VCaP (cell line): ENCODE results near the gene MED31.
"Not testable (repeated sequence)": the region's sequence is repeated elsewhere in the genome, so short reads cannot be mapped to it uniquely, and the experiment has no call there.

Source experiments
- H3K27ac ChIP-seq: fragments of 450-650 bp; 2 replicates; pipeline ENCODE4 v1.5.1; 2017
- CTCF ChIP-seq: fragments of 450-650 bp; conservative IDR thresholded peaks from 2 replicates; pipeline ENCODE4 v1.5.1; 2017; ENCODE audit warnings: mild to moderate bottlenecking, moderate library complexity

The MED31 gene

GRCh38 chr17:6668727-6669425 lies 17.5 kb upstream of the MED31 start:
- no peak overlapping the region for H3K27ac ChIP-seq
- no peak for TF ChIP-seq CTCF

GRCh38 chr17:6668219-6668618 lies 16.8 kb upstream of the MED31 start:
- no peak for TF ChIP-seq CTCF
- no peak overlapping the region for H3K27ac ChIP-seq

- H3K27ac ChIP-seq: no peak overlapping the region
- TF ChIP-seq CTCF: no peak
These were observed 16.1 kb upstream of the MED31 start for GRCh38 chr17:6667516-6667915.

GRCh38 chr17:6666557-6666956 lies 15.2 kb upstream of the MED31 start:
- no peak overlapping the region for H3K27ac ChIP-seq
- no peak for TF ChIP-seq CTCF

GRCh38 chr17:6666077-6666521 lies 14.7 kb upstream of the MED31 start:
- TF ChIP-seq CTCF: peak; percentile 87
- H3K27ac ChIP-seq: no peak overlapping the region

GRCh38 chr17:6663200-6663599 lies 11.8 kb upstream of the MED31 start:
- H3K27ac ChIP-seq: not testable (repeated sequence)

GRCh38 chr17:6661464-6661848 lies 10.1 kb upstream of the MED31 start:
- H3K27ac ChIP-seq: no peak overlapping the region
- no peak for TF ChIP-seq CTCF

GRCh38 chr17:6660805-6661463 lies 9.5 kb upstream of the MED31 start:
- TF ChIP-seq CTCF: no peak
- H3K27ac ChIP-seq: no peak overlapping the region
